Activated CD8-positive, alpha-beta memory T cell treated with anti-CD3 and anti-CD28 coated beads for 48 hours (primary cell): ENCODE data around the gene SH3BGRL2.
"Not testable (repeated sequence)": the region's sequence is repeated elsewhere in the genome, so short reads cannot be mapped to it uniquely, and the experiment has no call there.

Experiments
- DNase-seq, 3 experiments: peaks; one replicate each; pipeline ENCODE4 v3.0.0-alpha.2; 2020; ENCODE audit warnings: low read depth in 2 of 3, low spot score in 2 of 3

The SH3BGRL2 gene

DNA sequence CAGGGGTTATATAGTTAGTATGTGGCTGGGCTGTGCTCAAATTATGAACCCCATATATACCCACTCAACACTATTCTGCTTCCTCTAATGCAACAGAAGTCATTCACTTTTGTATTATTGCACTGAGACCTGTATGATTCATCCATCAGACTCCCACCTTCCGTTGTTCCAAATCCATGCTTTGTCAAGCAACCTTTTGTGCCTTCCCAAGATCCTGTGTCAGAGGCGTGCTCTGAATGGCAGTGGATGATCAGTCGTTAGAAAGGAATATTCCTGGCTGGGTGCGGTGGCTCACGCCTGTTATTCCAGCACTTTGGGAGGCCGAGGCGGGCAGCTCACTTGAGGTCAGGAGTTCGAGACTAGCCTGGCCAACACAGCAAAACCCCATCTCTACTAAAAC is 103.2 kb downstream of the SH3BGRL2 start:
- DNase-seq: no peak

DNA sequence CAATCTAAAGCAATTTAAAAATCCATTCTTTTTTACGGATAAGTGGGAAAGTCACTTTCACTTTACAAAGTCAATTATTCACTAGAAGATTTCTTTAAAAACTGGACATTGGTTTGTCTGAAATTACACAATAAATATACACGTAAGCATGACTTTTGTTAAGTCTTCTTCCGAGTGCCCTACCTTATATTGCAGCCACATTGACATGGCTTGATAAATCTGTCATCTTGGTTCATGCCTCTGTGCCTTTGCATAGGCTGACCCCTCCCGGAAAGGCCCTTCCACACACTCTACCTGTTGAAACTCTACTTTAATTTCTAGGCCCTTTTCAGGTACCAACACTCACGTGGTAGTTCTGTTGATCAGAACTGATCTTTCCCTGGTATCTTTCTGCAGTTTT is 104.1 kb downstream of the SH3BGRL2 start:
- no peak for DNase-seq

DNA sequence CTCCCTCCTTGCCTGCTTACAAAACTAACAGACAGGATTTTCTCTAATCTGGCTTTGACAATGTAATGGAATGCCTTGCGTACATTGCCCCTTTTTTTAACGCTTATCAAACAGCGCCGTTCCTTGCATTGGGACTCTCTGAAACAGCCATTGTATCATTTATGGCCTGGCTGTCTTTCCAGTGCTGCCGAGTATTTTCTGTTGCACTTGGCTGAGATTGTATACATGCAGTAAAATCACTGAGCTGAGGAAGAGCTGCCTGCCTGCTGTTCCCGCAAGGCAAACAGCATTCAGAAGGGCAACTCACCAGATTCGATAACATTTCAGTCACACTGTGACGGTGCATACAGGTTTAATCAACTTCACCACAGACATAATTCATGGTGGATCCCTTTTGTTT is 106.0 kb downstream of the SH3BGRL2 start:
- no peak for DNase-seq

DNA sequence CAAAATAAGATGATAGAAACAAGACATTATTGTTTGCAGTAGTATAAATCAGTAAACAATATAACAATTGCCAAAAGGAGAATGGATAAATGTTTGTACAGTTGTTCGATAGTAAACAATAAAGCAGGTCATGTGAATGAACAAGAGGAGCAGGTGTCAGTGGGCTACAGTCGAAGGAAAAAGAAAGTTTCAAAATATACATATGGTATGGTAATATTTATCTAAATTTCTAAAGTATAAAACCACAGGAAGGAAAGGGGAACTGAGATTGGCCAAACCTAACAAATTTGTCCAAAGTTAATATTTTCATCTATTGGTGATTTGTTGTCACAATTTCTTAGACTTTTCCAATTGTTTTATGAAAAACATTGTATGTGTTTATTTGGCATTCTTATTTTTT is 110.9 kb downstream of the SH3BGRL2 start:
- no peak for DNase-seq

DNA sequence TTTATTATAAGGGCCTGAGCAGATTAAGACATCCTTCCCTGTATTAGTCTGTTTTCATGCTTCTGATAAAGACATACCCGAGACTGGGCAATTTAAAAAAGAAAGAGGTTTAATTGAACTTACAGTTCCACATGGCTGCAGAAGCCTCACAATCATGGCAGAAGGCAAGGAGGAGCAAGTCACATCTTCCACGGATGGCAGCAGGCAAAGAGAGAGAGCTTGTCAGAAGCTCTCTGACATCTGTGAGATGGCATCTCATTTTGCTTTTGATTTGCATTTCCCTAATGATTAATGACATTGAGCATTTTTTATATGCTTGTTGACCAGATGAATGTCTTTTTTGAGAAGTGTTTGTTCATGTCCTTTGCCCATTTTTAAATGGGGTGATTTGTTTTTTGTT is 114.2 kb downstream of the SH3BGRL2 start:
- not testable (repeated sequence) for DNase-seq

DNA sequence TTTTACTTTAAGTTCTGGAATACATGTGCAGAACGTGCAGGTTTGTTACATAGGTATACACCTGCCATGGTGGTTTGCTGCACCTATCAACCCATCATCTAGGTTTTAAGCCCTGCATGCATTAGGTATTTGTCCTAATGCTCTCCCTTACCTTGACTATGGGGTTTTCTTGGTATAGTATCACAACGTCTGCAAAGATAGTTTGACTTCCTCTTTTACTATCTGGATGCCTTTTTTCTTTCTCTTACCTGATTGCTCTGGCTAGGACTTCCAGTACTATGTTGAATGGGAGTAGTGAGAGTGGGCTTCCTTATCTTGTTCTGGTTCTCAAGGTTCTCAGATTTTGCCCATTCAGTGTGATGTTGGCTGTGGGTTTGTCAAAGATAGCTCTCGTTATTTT is 115.2 kb downstream of the SH3BGRL2 start:
- DNase-seq: not testable (repeated sequence)

DNA sequence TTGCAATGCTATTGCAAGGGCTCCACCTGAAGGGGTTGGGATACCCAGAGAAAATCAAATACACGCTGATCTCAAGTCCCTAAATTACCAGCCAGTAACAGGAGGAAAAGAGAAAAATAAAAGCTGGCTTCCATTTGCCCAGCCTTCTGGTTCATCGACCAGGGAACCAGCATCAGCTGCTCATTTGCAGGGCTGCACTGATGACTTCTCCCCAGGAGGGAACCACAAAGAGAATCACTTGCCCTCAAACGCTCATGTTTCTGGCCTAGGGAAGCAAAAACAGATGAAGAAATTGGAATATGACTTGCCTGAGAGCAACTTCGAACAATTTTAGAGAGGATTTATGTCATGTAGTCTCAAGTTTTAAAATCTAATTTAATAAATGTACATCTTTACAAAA is 119.7 kb downstream of the SH3BGRL2 start:
- DNase-seq: no peak
